ENCODE data around the gene TRMT13.

- TF ChIP-seq CTCF (IDR thresholded peaks at IDR 0.05) (no peak), POLR2AphosphoS5 (IDR thresholded peaks at IDR 0.05) (no peak), POLR2A (IDR thresholded peaks at IDR 0.05) (no peak), EP300 (IDR thresholded peaks at IDR 0.05) (no peak)
These were observed 19.3 kb downstream of the TRMT13 start for GRCh38 chr1:100152271-100152670.

Data from stomach (tissue), 4 donors.